Thyroid gland (tissue), 4 donors: ENCODE results near the gene RALB. TPM values are rescaled to one million over a fixed set of nuclear protein-coding genes. Genes with fewer than 3 reads are reported as not detected.
A peak's percentile ranks its signal among the peaks of the same experiment; 100 is the strongest.

Experiments
- DNase-seq, 2 donors: peaks; one replicate each; pipeline ENCODE4 v3.0.0-alpha.2; 2019
- H3K27ac ChIP-seq, 3 donors: fragments of 200-600 bp; sonication (generic); 1 replicate in 2 of 3; 2 replicates in 1 of 3; pipeline ENCODE4 v1.5.1; 2016 to 2019; ENCODE audit warnings: mild to moderate bottlenecking in 1 of 3, moderate library complexity in 1 of 3
- H3K27me3 ChIP-seq: fragments of 200-600 bp; sonication (generic); one replicate; pipeline ENCODE4 v1.5.1; 2019
- H3K36me3 ChIP-seq, 2 donors: fragments of 200-600 bp; sonication (generic); one replicate each; pipeline ENCODE4 v1.5.1; 2016 to 2019
- H3K4me1 ChIP-seq, 2 donors: fragments of 200-600 bp; sonication (generic); one replicate each; pipeline ENCODE4 v1.5.1; 2017 to 2019
- H3K4me3 ChIP-seq, 3 donors: fragments of 200-600 bp; sonication (generic); replicated peaks in 1 of 3; 1 replicate in 2 of 3; 2 replicates in 1 of 3; pipeline ENCODE4 v1.5.1; 2016; ENCODE audit warnings: mild to moderate bottlenecking in 1 of 3
- H3K9me3 ChIP-seq: fragments of 200-600 bp; sonication (generic); one replicate; pipeline ENCODE4 v1.5.1; 2017
- POLR2A ChIP-seq, 2 donors: fragments of 450-650 bp; IDR thresholded peaks; one replicate each; pipeline ENCODE4 v1.6.1; 2017; ENCODE audit warnings: antibody characterized with exemption in 2 of 2, mild to moderate bottlenecking in 2 of 2, moderate library complexity in 1 of 2
- WGBS, 2 donors: methylation state at CpG; one replicate each; pipeline ENCODE4 v1.1.5; 2017; 5-methylcytosine and 5-hydroxymethylcytosine counted together
- intact Hi-C: fragments of 100-400 bp; cut with DNase I; formaldehyde crosslinking; loops from one replicate; pipeline ENCODE4 v1.15.1; 2023
- total RNA-seq, 4 donors: library from RNA; depleted of rRNA; stranded (reverse); fragments of >200 nt; gene quantifications; one replicate each; pipeline ENCODE4 v1.2.3, GENCODE V29; 2016
- TF ChIP-seq, protein P1 (sequence below), 6 experiments: fragments of 200-600 bp in 3 of 6; fragments of 450-650 bp in 3 of 6; sonication (generic) in 3 of 6; IDR thresholded peaks; one replicate each; pipeline ENCODE4 v1.5.1; 2016 to 2019; ENCODE audit warnings: antibody characterized with exemption in 6 of 6, mild to moderate bottlenecking in 2 of 6, inconsistent platforms in 1 of 6, moderate library complexity in 1 of 6

Gene RALB, protein sequence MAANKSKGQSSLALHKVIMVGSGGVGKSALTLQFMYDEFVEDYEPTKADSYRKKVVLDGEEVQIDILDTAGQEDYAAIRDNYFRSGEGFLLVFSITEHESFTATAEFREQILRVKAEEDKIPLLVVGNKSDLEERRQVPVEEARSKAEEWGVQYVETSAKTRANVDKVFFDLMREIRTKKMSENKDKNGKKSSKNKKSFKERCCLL
- 10 to 100 TPM; 39.7 to 64.2 (median 45.4) TPM for total RNA-seq

DNA sequence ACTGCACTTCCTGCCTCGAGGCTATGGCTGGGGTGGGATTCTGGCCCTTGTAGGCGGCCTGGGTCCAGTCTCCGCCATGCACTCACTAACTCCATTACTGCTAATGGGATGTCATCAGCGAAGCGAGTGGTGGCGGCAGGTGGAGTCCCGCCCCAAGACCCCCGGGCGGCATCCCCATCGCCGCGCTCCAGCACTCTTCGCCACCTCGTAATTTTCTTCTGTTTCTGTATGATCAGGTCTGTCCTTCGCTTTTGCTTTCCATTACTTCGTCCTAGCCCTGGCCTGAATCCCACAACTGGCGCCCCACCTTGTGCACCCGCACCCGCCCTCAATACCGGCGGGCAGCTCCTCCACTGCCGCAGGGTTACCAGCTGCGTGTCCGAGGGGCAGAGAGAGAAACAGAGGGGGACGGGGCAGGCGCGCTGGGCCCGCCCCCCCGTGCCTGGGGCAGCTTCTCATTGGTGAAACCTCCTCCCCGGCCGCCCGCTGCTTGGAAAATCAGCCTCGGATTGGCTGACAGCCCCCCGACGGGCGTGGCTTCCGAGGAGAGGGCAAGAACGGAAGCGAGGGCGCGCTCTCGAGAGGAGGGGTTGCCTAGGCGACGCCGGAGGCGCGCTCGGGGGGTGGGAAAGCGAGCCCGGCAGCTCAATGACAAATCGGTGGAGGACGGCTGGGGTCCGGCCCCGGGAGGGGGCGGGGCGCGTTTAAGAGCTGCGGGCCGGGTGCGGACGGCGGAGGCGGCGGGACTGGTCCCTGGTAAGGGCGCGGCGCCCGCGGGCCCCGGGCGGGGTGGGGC lies at the start of gene RALB:
RALB (plus strand) TSS at position 628 of the 796 bp plus-strand sequence. CDS start 25,813 bp downstream, outside the sequence.
- H3K9me3 ChIP-seq: no peaks in the 10 kb centered on the region
- WGBS, 2 donors: 1% methylated on average over 37 to 53 of the region's 71 CpGs
- H3K4me3 ChIP-seq: peak within 1 kb of the TSS; percentile 51 to 81 (median 80)
- H3K4me1 ChIP-seq: peaks cover 7 to 27% of the 10 kb centered on the region in 2 donors
- DNase-seq: peak; percentile 100
- TF ChIP-seq, protein P1, sequence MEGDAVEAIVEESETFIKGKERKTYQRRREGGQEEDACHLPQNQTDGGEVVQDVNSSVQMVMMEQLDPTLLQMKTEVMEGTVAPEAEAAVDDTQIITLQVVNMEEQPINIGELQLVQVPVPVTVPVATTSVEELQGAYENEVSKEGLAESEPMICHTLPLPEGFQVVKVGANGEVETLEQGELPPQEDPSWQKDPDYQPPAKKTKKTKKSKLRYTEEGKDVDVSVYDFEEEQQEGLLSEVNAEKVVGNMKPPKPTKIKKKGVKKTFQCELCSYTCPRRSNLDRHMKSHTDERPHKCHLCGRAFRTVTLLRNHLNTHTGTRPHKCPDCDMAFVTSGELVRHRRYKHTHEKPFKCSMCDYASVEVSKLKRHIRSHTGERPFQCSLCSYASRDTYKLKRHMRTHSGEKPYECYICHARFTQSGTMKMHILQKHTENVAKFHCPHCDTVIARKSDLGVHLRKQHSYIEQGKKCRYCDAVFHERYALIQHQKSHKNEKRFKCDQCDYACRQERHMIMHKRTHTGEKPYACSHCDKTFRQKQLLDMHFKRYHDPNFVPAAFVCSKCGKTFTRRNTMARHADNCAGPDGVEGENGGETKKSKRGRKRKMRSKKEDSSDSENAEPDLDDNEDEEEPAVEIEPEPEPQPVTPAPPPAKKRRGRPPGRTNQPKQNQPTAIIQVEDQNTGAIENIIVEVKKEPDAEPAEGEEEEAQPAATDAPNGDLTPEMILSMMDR (IDR thresholded peaks at IDR 0.05): no peak
- peak in 1 of 2 donors; percentile 78 for TF ChIP-seq POLR2A (IDR thresholded peaks at IDR 0.05)
- H3K27me3 ChIP-seq: no peaks in the 10 kb centered on the region
- H3K27ac ChIP-seq: peak within 1 kb of the TSS; percentile 65 to 92 (median 73)
- H3K36me3 ChIP-seq: no peaks in the 10 kb centered on the region
- intact Hi-C loops: no loop called here

DNA sequence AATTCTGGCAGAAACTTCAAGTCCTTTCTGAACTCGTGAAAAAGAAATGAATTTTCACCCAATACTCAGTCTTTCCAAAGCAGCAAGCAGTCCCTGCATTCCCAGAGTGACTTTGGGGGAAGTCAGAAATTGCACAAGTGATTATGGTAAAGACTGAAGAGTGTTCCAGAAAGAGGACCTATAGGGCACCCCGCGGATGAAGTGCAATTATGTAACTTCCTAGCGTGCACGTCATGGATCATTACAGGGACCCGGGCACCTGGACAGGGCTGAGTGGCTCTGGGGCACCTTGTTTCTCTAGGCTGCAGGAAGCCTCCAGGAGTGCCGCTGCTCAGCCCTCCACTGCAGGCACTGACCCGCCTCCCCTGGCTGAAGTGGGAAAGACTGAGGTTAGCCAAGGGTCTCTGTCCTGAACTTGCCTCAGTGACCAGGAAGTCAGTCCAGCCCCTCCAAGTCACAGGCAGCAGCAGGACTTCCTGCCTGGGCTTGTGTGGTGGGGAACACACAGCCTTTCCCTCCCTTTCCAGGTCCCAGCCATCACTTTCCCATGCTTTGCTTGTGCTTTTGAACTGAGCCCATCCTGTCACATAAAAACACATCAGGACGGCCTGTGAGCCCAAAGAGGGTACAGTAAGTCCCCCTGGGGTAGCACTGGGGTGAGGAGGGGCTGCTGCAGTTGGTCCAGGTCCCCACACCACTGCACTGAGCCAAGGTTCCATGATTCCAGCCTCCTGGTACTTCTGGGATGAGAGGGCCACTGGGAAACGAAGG lies 49.2 kb upstream of the RALB start:
- Histone ChIP-seq H3K36me3 (no peaks in the 10 kb centered on the region), H3K27me3 (no peaks in the 10 kb centered on the region), H3K4me3 (no peak overlapping the region), H3K4me1 (peaks cover 13 to 19% of the 10 kb centered on the region in 2 donors), H3K9me3 (no peaks in the 10 kb centered on the region), H3K27ac (peak overlapping the region; percentile 4 to 45 (median 44))
- intact Hi-C loops: no loop called here
- no peak for TF ChIP-seq POLR2A (IDR thresholded peaks at IDR 0.05)
- TF ChIP-seq, protein P1 (IDR thresholded peaks at IDR 0.05): no peak
- DNase-seq: peak; percentile 86 to 87
- WGBS, 2 donors: 29 to 31% methylated on average over 10 of the region's 10 CpGs

DNA sequence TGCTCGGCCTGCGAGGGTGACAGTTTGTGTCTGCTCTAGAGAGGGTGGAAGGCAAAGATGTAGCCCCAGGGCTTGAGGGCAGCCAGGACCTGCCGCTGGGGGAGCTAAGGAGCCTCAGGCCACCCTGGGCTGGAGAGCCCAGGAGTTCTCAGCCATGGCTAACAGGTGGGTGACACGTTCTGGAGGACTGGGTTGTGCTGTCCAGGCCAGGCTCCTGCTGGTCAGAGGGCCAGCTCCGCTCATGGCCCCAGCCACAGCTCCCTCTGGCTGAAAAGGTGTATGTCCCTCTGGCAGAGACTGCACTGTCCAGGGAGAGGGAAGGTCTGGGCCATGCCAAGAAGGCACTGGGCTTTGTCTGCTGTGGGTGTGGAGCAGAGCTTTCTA lies 48.6 kb upstream of the RALB start:
- intact Hi-C loops: no loop called here
- no peaks in the 10 kb centered on the region for H3K27me3 ChIP-seq
- H3K4me3 ChIP-seq: no peak overlapping the region
- TF ChIP-seq, protein P1 (IDR thresholded peaks at IDR 0.05): no peak
- no peak for TF ChIP-seq POLR2A (IDR thresholded peaks at IDR 0.05)
- peaks cover 13 to 19% of the 10 kb centered on the region in 2 donors for H3K4me1 ChIP-seq
- peak overlapping the region; percentile 4 to 45 (median 44) for H3K27ac ChIP-seq
- H3K9me3 ChIP-seq: no peaks in the 10 kb centered on the region
- no peaks in the 10 kb centered on the region for H3K36me3 ChIP-seq
- 89 to 90% methylated on average over 3 to 5 of the region's 5 CpGs for whole genome bisulfite sequencing, 2 donors
- peak in 1 of 2 donors; percentile 16 for DNase-seq

DNA sequence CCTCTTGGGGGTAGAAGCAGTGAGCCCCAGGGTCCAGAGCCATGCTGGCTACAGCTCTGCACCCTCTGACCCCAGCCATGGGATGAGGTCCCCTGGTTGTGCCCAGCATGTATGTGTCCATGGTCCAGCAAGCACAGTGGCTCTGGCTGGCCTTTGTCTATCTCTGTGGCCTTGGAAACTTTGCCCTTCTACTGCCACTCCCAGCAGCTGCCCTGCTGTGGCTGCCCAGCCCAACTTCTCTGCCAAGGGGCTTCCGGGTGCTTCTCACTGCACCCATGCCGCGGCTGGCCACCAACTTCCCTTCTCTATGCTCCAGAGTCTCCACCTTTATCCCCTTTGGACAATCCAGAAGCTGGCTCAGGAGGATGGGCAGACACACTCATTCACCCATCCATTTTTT lies 48.2 kb upstream of the RALB start:
- intact Hi-C loops: no loop called here
- H3K4me1 ChIP-seq: peaks cover 13 to 19% of the 10 kb centered on the region in 2 donors
- 63 to 64% methylated on average over 3 of the region's 3 CpGs for WGBS, 2 donors
- H3K27me3 ChIP-seq: no peaks in the 10 kb centered on the region
- DNase-seq: no peak
- no peaks in the 10 kb centered on the region for H3K9me3 ChIP-seq
- H3K27ac ChIP-seq: peak overlapping the region in 1 of 3 donors; percentile 44
- H3K36me3 ChIP-seq: no peaks in the 10 kb centered on the region
- H3K4me3 ChIP-seq: no peak overlapping the region
- TF ChIP-seq, protein P1 (IDR thresholded peaks at IDR 0.05): no peak
- TF ChIP-seq POLR2A (IDR thresholded peaks at IDR 0.05): no peak
